Ovary (tissue), 3 donors: Measurements from ENCODE around the gene TOMM6.

ENCODE experiments used
- CTCF ChIP-seq, 3 donors: fragments of 450-650 bp in 2 of 3; fragments of 200-600 bp in 1 of 3; IDR thresholded peaks; one replicate each; pipeline versions ENCODE4 v1.5.1 to v1.8.0; 2016 to 2022; ENCODE audit warnings: antibody characterized with exemption in 3 of 3, mild to moderate bottlenecking in 1 of 3
- EP300 ChIP-seq: sonication (generic); formaldehyde crosslinking; IDR thresholded peaks from one replicate; pipeline ENCODE4 v1.6.1; 2017; ENCODE audit warnings: antibody characterized with exemption
- POLR2A ChIP-seq: fragments of 450-650 bp; IDR thresholded peaks from one replicate; pipeline ENCODE4 v1.6.1; 2017; ENCODE audit warnings: antibody characterized with exemption, mild to moderate bottlenecking, moderate library complexity
- donor health status: DM: no; HTN: no; CAD: no.

- TF ChIP-seq CTCF (IDR thresholded peaks at IDR 0.05) (no peak), POLR2A (no peak), EP300 (no peak)
Observed at GRCh38 chr6:41748542-41748941, 39.0 kb upstream of the TOMM6 start.
